ENCODE data around the gene HPS3.
A peak's percentile ranks its signal among the peaks of the same experiment; 100 is the strongest.
"Not testable (repeated sequence)": the region's sequence is repeated elsewhere in the genome, so short reads cannot be mapped to it uniquely, and the experiment has no call there.

The HPS3 gene, protein sequence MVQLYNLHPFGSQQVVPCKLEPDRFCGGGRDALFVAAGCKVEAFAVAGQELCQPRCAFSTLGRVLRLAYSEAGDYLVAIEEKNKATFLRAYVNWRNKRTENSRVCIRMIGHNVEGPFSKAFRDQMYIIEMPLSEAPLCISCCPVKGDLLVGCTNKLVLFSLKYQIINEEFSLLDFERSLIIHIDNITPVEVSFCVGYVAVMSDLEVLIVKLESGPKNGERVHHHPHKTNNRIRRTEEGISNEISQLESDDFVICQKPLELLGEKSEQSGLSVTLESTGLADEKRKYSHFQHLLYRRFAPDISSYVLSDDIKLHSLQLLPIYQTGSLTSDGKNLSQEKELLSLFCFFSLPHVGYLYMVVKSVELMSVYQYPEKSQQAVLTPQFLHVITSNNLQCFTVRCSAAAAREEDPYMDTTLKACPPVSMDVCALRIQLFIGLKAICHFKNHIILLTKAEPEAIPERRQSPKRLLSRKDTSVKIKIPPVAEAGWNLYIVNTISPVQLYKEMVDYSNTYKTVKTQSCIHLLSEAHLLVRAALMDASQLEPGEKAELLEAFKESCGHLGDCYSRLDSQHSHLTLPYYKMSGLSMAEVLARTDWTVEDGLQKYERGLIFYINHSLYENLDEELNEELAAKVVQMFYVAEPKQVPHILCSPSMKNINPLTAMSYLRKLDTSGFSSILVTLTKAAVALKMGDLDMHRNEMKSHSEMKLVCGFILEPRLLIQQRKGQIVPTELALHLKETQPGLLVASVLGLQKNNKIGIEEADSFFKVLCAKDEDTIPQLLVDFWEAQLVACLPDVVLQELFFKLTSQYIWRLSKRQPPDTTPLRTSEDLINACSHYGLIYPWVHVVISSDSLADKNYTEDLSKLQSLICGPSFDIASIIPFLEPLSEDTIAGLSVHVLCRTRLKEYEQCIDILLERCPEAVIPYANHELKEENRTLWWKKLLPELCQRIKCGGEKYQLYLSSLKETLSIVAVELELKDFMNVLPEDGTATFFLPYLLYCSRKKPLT

DNA sequence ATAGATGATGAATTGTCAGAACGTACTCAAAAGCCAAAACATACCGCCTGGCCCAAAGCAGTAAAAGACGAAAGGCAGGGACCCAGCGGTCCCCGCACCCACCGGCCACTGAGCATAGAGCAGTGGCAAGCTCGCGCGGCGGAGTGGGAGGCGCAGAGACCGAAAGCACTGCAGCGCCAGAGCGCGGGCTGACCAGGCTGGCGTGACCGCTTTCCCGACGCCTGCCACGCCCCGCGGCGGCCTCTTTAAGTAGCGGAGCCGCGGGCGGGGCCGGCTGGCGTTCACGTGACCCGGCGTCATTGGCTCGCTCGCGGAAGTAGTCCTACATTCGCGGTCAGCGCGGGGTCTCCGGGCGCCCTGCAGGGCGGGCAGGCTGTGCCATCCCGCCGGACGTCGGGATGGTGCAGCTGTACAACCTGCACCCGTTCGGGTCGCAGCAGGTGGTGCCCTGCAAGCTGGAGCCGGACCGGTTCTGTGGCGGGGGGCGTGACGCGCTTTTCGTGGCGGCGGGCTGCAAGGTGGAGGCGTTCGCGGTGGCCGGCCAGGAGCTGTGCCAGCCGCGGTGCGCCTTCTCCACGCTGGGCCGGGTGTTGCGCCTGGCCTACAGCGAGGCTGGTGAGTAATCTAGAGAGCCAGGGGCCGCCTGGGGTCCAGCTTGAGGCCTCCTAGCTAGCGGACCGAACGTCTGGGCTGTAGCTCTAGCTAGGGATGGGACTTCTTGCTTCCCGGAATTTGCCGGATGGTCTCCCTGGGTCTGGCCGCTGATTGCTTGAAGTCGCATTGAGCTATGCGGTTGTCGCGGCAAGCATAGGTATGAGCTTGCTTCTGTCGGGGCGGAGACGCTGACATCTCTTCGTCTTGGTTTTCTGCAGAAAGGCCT, at the start of gene HPS3:
Gene HPS3, plus strand, starts transcription at position 313 of the 880 bp plus-strand sequence. Its CDS starts 86 bp downstream, at position 399.
- DNase-seq: peak; percentile 7

DNA sequence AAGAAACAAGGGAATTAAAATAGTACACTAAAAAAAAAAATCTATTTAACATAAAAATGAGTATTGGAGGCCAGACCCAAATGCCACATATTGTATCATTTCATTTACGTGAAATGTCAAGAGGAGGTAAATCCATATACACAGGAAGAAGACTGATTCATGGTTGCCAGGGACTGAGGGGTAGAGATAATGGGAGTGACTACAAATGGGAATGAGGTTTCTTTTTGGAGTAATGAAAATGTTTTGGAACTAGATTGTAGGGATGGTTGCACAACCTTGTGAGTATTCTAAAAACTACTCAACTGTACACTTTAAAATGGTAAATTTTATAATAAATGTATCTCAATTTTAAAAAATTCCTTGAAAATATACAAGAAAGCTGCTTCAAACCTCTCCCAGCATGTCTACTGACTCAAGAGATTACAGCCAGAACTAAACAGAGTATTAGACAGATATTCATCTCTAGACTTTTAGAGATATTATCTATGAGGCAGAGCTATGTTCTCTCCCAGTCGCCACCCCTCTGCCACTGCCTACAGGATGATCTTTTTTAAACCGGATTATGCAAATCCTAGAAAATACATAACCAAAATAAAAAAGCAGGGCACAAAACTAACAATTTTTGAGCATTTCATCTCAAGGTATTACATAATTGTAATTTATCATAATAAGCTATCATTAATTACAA, 49.3 kb upstream of the HPS3 start:
- DNase-seq: no peak

DNA sequence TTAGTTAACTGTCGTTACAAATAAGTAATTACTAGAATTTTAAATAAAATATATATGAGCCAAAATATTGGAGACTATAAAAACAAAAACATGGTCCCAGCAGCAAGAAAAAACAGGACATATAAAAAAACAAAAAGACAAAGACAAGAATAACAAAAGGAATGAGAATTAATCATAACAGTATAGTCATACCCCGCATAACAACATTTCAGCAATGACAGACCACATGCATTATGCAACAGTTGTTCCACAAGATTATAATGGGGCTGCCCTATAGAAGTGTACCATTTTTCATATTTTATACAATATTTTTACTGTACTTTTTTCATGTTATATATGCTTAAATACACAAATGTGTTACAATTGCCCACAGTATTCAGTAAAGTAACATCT, 48.7 kb upstream of the HPS3 start:
- no peak for DNase-seq

DNA sequence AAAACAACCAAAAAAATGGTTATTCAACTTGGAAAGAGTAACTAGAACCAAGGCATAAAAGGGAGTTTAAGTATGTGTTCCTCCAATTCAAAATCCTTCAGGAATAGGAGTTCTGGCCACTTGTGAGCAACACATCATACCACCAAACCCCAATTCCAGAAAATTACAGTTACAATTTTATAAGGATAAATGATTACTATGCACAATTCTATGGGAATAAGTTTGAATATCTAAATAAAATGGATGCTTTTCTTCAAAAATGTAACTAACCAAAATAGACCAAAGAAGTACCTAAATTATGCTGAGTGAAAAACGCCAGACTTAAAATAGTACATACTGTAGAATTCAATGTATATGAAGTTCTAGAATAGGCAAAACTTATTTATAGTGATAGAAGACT, 47.7 kb upstream of the HPS3 start:
- no peak for DNase-seq

DNA sequence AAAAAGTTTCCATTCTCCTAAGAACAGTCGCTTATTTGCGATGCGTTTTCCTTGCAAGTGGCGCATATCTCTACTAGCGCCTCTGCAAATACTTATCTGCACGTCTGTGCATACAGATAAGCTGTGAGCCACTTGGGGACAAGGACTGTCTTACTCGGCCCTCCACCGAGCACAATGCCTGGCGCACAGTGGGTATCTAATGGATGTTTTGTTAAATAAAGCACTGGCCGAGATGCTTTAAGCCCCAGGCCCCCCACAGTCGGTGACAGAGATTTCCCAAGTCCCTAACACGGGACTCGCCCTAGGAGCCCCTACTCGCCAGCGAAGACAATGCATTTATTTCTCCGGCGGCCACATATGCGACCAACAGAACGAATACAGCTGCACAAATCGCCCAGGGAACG, 43.6 kb upstream of the HPS3 start:
- DNase-seq: no peak

DNA sequence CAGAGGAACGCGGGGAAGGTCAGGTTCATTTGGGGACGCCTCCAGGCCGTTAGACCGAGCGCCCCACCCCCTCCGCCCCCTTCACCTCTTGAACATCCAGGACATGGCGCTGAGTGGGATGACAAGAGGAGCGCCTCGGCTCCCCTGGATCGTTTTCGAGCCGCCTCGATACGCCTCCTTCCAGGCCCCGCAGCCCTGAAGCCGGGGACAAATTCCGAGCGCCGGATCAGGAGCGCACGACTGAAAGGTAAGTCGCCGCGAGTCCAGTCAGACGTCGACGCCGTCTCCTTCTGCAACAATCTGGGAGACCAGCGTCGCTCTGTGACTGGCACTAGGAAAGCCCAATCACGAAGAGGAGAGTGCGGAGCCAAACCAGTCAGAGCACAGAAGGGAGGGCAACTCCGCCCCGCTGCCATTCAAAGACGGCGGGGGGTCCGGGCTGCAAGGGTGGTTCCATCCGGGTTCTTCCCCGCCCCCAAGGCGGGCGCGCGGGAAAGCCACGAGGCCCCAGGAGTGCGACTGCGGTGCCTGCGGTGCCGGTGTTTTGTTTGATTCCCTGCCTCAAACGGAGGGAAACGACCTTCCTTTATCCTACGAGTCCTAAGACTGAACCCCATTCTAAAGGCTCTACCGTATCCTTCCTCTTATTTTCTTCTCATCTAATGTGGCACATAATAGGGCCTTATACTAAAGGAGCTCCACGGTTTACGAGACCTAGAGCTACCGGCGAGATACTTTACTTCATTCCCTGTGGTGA, 43.0 kb upstream of the HPS3 start, which contains the start of gene HLTF:
Gene HLTF, minus strand, starts transcription at position 302 of the 757 bp plus-strand sequence. Its CDS starts 197 bp downstream, at position 105.
- DNase-seq: peak; percentile 52

DNA sequence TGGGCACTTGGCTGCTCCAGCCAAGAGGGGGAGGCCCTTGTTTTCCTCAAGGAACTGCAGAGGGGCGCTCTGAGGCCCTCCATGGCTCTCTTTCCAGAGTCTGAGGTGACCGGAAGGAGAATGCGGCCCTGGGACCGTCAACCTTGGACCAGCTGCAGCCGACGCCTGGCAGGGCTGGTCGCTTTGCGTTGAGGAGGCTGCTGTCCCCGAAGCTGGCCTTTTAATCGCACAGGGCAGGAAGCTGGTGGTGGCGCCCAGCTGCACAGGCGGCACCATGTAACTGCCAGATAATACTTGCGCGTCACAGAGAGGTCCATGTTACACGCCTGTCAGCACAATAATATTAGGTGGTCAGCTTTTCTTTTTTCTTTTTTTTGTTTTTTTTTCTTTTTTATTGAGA, 42.2 kb upstream of the HPS3 start:
- no peak for DNase-seq

DNA sequence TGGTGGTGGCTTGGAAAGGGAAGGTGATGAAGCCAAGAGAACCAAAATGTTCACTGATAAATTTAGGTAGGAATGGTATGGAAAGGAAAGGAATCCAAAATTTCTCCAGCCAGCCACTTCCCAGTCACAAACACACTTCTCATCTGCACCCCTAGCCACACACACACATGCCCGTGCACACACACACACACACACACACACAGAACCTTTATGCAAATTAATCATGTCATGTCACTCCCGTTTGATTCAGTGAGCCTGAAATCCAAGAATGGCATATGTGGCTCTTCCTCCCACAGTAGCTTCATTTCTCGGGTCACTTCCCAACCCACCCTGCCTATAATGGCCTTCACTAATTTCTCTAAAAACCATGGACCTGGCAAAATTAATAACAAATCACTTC, 40.0 kb upstream of the HPS3 start:
- DNase-seq: no peak

DNA sequence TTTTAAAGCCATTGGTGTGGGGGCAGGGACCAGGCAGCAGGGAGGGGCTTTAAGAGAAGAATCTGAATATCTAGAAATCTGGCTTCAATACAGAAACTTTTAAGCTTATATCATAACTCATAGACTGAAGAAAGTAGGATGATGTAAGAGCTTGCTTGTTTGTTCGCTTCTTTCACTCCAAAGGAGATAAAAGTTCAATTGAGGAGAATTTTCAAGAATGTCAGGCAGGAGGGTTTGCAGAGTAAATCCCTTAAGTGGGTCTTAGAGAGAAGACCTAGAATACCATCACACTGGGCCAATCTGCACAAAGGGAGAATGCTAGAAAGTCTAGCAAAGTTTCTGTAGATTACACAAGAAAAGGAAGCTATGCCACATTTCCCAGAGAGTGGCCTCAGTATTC, 39.0 kb upstream of the HPS3 start:
- DNase-seq: no peak

DNA sequence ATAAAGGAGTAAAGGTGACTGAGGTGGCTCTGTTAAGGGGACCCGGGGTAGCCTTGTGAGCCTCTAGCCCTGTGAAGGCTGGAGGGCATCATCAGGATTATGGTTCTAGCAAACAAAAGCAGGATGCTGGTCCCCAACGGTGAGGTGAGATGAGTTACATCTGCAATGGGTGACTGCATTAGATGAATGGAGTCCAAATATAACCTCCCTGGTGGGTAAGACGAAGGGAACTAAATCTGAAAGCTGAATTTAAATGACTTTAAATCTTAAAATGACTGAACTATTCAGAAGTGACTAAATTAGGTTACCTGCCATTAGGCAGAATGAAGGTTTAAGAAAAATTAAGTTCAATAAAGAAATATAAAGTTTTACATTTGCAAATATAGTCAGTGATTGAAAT, 38.5 kb upstream of the HPS3 start:
- DNase-seq: no peak

DNA sequence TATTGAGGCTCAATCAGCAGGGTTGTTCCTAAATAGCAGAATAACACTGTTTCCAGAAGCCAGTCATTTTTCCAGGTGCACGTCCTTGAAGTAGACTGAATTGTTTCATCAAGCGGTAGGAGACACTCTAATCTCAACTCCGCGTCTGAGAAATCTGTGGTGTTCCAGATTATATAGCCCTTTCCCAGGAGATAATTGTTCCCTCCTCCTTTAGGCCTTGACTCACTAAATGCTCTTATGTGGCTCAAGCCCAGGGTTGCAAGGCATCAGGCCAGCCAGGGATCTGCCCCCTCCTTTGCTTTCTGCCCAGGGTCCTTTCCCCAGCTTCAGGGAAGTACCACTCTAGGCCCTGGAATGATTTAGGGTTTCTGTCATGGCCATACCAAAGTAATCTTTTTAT, 37.5 kb upstream of the HPS3 start:
- no peak for DNase-seq

DNA sequence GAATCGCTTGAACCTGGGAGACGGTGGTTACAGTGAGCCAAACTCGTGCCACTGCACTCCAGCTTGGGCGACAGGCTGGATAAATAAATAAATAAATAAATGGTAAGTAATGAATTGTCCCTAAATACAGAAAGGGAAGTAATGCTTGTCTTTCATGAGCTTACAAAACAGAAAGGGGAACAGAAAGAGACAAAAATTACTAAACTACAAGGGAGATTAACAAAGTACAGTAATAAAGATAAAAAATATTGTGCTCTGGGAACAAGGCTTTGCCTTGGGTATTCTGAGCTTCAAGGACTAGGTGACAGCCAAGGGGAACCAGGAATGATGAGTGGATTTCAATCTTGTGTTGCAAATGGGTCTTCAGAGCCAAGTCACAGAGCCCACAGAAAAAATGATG, 34.0 kb upstream of the HPS3 start:
- peak; percentile 28 for DNase-seq

DNA sequence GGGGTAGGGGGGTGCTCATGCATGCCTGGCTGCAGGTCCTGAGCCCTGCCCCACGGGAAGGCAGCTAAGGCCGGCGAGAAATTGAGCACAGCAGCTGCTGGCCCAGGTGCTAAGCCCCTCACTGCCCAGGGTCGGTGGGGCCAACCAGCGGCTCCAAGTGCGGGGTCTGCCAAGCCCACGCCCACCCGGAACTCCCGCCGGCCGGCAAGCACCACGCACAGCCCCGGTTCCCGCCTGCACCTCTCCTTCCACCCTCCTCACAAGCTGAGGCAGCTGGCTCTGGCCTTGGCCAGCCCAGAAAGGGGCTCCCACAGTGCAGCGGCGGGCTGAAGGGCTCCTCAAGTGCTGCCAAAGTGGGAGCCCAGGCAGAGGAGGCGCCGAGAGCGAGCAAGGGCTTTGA, 31.5 kb upstream of the HPS3 start:
- DNase-seq: not testable (repeated sequence)

DNA sequence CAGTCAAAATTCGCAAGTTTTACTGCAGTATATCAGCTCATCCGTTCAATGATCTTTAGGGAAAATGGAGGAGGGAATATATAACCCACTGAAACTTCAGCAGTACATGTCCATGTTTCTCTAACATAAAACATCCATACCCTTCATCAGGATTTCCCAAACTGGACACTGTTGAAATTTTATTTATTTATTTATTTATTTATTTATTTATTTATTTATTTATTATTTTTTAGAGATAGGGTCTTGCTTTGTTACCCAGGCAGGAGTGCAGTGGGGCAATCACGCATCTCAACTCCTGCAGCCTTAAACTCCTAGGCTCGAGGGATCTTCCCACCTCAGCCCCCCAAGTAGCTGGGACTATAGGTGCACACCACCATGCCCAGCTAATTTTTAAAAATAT, 28.3 kb upstream of the HPS3 start:
- DNase-seq: no peak

DNA sequence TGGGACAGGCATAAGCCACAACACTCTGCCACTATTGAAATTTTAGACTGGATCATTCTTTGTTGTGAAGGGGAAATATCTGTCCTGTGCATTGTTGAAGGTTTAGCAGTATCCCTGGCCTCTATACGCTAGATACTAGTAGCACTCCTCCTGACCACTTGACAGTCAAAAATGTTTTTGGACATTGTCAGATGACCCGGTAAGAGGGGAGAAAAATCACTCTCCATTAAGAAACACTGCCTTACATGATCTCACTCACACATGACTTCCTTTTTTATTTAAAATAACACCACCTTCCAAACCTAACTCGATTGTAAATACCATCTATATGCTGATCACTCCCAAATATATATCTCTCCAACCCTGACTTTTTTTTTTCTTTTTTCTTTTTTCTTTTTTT, 27.8 kb upstream of the HPS3 start:
- DNase-seq: no peak

DNA sequence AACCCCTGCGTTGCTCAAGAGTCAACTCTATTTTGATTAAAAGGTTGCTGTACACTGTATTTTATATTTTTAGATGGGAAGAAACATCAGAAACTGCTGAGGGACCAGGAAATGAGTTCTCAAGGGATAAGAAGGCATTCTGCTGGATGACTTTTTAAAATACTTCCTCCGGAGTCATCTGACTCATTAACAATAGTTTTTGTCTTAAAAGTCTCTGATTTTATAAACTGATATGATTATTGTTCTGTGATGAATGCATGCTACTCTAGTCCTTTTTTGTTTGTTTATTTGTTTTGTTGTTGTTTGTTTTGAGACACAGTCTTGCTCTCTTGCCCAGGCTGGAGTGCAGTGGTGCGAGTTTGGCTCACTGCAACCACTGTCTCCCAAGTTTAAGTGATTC, 25.0 kb upstream of the HPS3 start:
- no peak for DNase-seq

DNA sequence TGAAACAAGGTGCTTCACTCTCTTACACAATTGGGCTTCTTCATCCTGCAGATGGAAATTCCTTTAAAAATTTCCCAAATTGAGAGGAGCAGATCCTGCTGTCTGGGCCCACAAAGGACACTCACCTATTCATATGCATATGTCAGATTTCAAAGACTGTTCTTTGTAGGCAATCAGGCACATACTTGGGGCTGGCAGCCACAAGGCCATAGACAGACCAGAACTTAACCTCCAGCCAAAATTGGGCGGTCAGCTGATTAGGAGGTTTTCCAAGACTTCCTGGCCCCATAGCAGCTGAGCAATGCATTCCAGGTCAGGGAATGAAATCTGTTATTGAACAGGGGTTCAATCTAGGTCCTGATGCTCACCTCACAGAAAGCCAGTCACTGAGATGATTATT, 15.0 kb upstream of the HPS3 start:
- no peak for DNase-seq

DNA sequence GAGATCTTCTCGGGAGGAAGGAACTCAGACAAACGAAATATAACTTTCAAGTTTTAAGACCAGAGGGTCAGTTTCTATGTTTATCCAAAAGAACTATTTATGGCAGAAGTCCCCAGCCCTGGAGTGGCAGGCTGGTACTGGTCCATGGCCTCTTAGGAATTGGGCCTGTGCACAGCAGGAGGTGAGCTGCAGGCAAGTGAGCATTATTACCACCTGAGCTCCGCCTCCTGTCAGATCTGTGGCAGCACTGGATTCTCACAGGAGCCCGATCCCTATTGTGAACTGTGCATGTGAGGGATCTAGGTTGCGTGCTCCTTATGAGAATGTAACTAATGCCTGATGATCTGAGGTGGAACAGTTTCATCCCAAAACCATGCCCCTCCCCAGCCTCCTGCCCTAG, 14.3 kb upstream of the HPS3 start:
- DNase-seq: no peak

DNA sequence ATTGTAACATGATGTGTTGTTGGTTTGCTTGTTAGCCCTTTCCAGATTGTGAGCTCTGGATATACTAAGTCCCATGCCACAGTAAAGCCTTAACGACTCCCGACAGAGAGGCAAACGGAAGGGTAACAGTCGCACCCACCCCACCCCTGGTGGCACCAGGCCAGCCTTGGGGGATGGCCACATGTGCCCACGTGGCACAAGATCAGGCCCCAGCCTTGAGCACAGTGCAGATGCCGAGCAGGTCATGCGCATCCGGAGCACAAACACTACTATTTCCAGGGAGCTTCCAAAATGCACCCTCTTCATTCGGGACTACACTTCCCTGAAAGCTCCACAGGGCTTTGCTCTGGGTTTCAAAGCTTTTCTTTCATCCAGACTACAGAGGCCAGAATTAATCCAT, 10.7 kb upstream of the HPS3 start:
- no peak for DNase-seq

DNA sequence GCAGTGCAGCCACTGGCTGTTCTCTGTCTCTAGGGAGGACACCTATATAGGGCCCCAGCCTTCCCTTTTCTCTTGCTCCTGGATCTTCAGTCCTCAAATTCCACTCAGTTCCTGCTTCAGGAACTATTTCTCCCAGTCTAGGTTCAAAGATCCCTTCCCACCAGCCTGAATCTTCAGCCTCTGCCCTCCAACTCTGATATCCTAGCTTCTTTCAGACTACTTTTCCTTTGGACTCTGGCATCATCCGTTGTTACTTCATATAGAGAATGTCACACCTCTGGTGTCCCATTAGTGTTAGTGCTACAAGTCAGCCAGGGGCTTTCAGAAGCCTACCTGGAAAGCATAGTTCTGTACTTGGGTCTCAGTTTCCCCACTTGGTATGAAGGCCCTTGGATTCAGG, 10.0 kb upstream of the HPS3 start:
- no peak for DNase-seq
